GM12801 (cell line): ENCODE measurements around the gene PRKD3.

Experiments
- CTCF ChIP-seq: IDR thresholded peaks from one replicate; pipeline ENCODE4 v1.5.1; 2011; ENCODE audit warnings: control low read depth; ENCODE audit not compliant: insufficient read length; ENCODE audit errors: extremely low read depth

Gene PRKD3

GRCh38 chr2:37350034-37350433 is 25.4 kb upstream of the PRKD3 start:
- TF ChIP-seq CTCF = no peak

GRCh38 chr2:37349231-37349860 is 24.7 kb upstream of the PRKD3 start:
- TF ChIP-seq CTCF = no peak

GRCh38 chr2:37348155-37348554 is 23.5 kb upstream of the PRKD3 start:
- no peak for TF ChIP-seq CTCF

GRCh38 chr2:37344453-37345361 is 20.1 kb upstream of the PRKD3 start, which contains the start of gene QPCT:
Gene QPCT, plus strand, starts transcription at chr2:37344630. Its CDS starts 102 bp downstream, at chr2:37344732.
- TF ChIP-seq CTCF = no peak

- no peak for TF ChIP-seq CTCF
Observed at GRCh38 chr2:37343537-37344434, 19.2 kb upstream of the PRKD3 start.

- TF ChIP-seq CTCF = no peak
Observed at GRCh38 chr2:37342591-37343220, 18.1 kb upstream of the PRKD3 start.
